A549 (cell line): ENCODE data around the gene CNTNAP2. TPM values are rescaled to one million over a fixed set of nuclear protein-coding genes. Genes with fewer than 3 reads are reported as not detected.

Experiments used
- ATAC-seq, 2 experiments: fragments of 200-7000 bp in 1 of 2; fragments of >200 bp in 1 of 2; cut with Nextera tagmentation in 1 of 2; cut with Tn5 transposase in 1 of 2; 3 replicates each; pipeline versions ENCODE4 v1.8.0 to v1.9.1; 2018 to 2020; ENCODE audit warnings: mild to moderate bottlenecking in 1 of 2, moderate library complexity in 1 of 2
- CTCF ChIA-PET: fragments of 300-600 bp; sonication (Branson Sonifier 250); formaldehyde crosslinking; extraction: SDS; loops from one replicate; lab custom pipeline; 2021; ENCODE audit warnings: antibody characterized with exemption, inconsistent platforms; lab: Yijun Ruan, JAX
- POLR2A ChIA-PET: fragments of 350-600 bp; formaldehyde crosslinking; extraction: SDS; loops from one replicate; lab custom pipeline; 2021; ENCODE audit warnings: antibody characterized with exemption, inconsistent platforms; lab: Yijun Ruan, JAX
- DNase-seq, 2 experiments: peaks; one replicate each; pipeline versions ENCODE4 v3.0.0 to v3.0.0-alpha.2; 2011 to 2016; ENCODE audit warnings: low read depth in 1 of 2, low spot score in 1 of 2
- FAIRE-seq: peaks from 2 replicates; lab custom pipeline; 2011; peaks lifted over from hg19 to GRCh38; lab: Jason Lieb, UNC
- H3K27ac ChIP-seq, 2 experiments: fragments of >200 bp; sonication (Bioruptor Twin); formaldehyde crosslinking; 3 replicates each; pipeline ENCODE4 v1.5.1; 2016 to 2017
- H3K4me1 ChIP-seq: fragments of >200 bp; sonication (Bioruptor Twin); formaldehyde crosslinking; 3 replicates; pipeline ENCODE4 v1.6.1; 2016
- H3K4me2 ChIP-seq: fragments of >200 bp; sonication (Bioruptor Twin); formaldehyde crosslinking; 3 replicates; pipeline ENCODE4 v1.6.1; 2016
- H3K4me3 ChIP-seq: fragments of >200 bp; sonication (Bioruptor Twin); formaldehyde crosslinking; 3 replicates; pipeline ENCODE4 v1.5.1; 2016
- H3K9me3 ChIP-seq: fragments of >200 bp; sonication (Bioruptor Twin); formaldehyde crosslinking; 3 replicates; pipeline ENCODE4 v1.6.1; 2016
- BHLHE40 ChIP-seq: IDR thresholded peaks from 2 replicates; pipeline ENCODE4 v1.6.1; 2012; ENCODE audit warnings: low read depth, low read length, inconsistent platforms
- CBX8 ChIP-seq: fragments of 200-600 bp; sonication (generic); IDR thresholded peaks from 2 replicates; pipeline ENCODE4 v1.6.1; 2016
- CHD4 ChIP-seq: fragments of 200-600 bp; sonication (generic); IDR thresholded peaks from 2 replicates; pipeline ENCODE4 v1.6.1; 2016; ENCODE audit warnings: antibody characterized with exemption, mild to moderate bottlenecking, borderline replicate concordance
- HOXB13 ChIP-seq: fragments of 250-450 bp; sonication (Bioruptor Pico); IDR thresholded peaks from 2 replicates; pipeline ENCODE4 v1.5.0; 2020; ENCODE audit warnings: low read depth, mild to moderate bottlenecking, moderate library complexity
- JUN ChIP-seq, 2 experiments: fragments of >200 bp; sonication (Bioruptor Twin); formaldehyde crosslinking; IDR thresholded peaks; 2 replicates in 1 of 2; 3 replicates in 1 of 2; pipeline ENCODE4 v1.6.1; 2016 to 2017
- KDM5A ChIP-seq: fragments of 200-600 bp; sonication (generic); IDR thresholded peaks from 2 replicates; pipeline ENCODE4 v1.6.1; 2016; ENCODE audit warnings: antibody characterized with exemption, mild to moderate bottlenecking
- NFE2L2 ChIP-seq: fragments of 150-350 bp; conservative IDR thresholded peaks from 2 replicates; pipeline ENCODE4 v1.6.1; 2014; ENCODE audit warnings: low read length
- NPAS2 ChIP-seq: fragments of 250-450 bp; sonication (Bioruptor Pico); IDR thresholded peaks from 2 replicates; pipeline ENCODE4 v1.8.0; 2022; ENCODE audit warnings: mild to moderate bottlenecking, moderate library complexity, borderline replicate concordance
- NR3C1 ChIP-seq: fragments of >200 bp; sonication (Bioruptor Twin); formaldehyde crosslinking; IDR thresholded peaks from 3 replicates; pipeline ENCODE4 v1.6.1; 2017
- PHF8 ChIP-seq: fragments of 200-600 bp; sonication (generic); IDR thresholded peaks from 2 replicates; pipeline ENCODE4 v1.6.1; 2016; ENCODE audit warnings: low read depth, mild to moderate bottlenecking, antibody characterized with exemption, moderate library complexity, borderline replicate concordance
- POLR2AphosphoS2 ChIP-seq: conservative IDR thresholded peaks from 2 replicates; pipeline ENCODE4 v1.6.1; 2012; ENCODE audit warnings: low read length, improper control_type of control experiment, inconsistent platforms
- RAD21 ChIP-seq, 2 experiments: fragments of >200 bp in 1 of 2; sonication (Bioruptor Twin) in 1 of 2; formaldehyde crosslinking in 1 of 2; IDR thresholded peaks in 1 of 2; conservative IDR thresholded peaks in 1 of 2; 2 replicates in 1 of 2; 3 replicates in 1 of 2; pipeline ENCODE4 v1.6.1; 2012 to 2018; ENCODE audit warnings: inconsistent platforms in 1 of 2
- SMC3 ChIP-seq: fragments of >200 bp; sonication (Bioruptor Twin); formaldehyde crosslinking; IDR thresholded peaks from 3 replicates; pipeline ENCODE4 v1.6.1; 2018; ENCODE audit warnings: inconsistent platforms
- SREBF2 ChIP-seq: fragments of 450-650 bp; IDR thresholded peaks from 2 replicates; pipeline ENCODE4 v1.6.1; 2014; ENCODE audit warnings: mild to moderate bottlenecking, moderate library complexity
- TFCP2L1 ChIP-seq: fragments of 250-450 bp; sonication (Bioruptor Pico); IDR thresholded peaks from 2 replicates; pipeline ENCODE4 v1.5.0; 2021; ENCODE audit warnings: mild to moderate bottlenecking
- ZC3H11A ChIP-seq: fragments of 450-650 bp; IDR thresholded peaks from 2 replicates; pipeline ENCODE4 v1.6.1; 2014; ENCODE audit warnings: antibody characterized with exemption, mild to moderate bottlenecking
- ZNF302 ChIP-seq: fragments of 250-450 bp; sonication (Bioruptor Pico); IDR thresholded peaks from 2 replicates; pipeline ENCODE4 v1.9.0; 2021; ENCODE audit warnings: inconsistent platforms, mild to moderate bottlenecking, moderate library complexity
- ZSCAN20 ChIP-seq: fragments of 250-450 bp; sonication (Bioruptor Pico); IDR thresholded peaks from 2 replicates; pipeline ENCODE4 v1.8.0; 2022; ENCODE audit warnings: mild to moderate bottlenecking, moderate library complexity
- whole genome bisulfite sequencing: methylation state at CpG from one replicate; pipeline ENCODE4 v1.1.6; 2017; ENCODE audit errors: missing lambda C conversion rate; 5-methylcytosine and 5-hydroxymethylcytosine counted together
- polyA plus RNA-seq, 4 experiments: library from polyadenylated mRNA; depleted of rRNA in 3 of 4; stranded (reverse); fragments of >200 nt; fragmentation: RNase III in 1 of 4; extraction: RNeasy Plus Mini Kit Qiagen cat#74134 plus additional on column Dnase treatment in 1 of 4; gene quantifications; 2 replicates in 3 of 4; 3 replicates in 1 of 4; pipeline ENCODE4 v1.2.3, GENCODE V29; 2011 to 2017
- TF ChIP-seq, protein P1 (sequence below): fragments of >200 bp; sonication (Bioruptor Twin); formaldehyde crosslinking; IDR thresholded peaks from 3 replicates; pipeline ENCODE4 v1.6.1; 2016
- TF ChIP-seq, protein P2 (sequence below): IDR thresholded peaks from 2 replicates; pipeline ENCODE4 v1.6.1; 2012
- TF ChIP-seq, protein P3 (sequence below): fragments of >200 bp; sonication (Bioruptor Twin); formaldehyde crosslinking; IDR thresholded peaks from 3 replicates; pipeline ENCODE4 v1.5.1; 2016

The CNTNAP2 gene
- polyA plus RNA-seq, 2 of the 4 experiments (the other 2 are of a cell fraction) = 0.05 to 0.13 TPM

DNA sequence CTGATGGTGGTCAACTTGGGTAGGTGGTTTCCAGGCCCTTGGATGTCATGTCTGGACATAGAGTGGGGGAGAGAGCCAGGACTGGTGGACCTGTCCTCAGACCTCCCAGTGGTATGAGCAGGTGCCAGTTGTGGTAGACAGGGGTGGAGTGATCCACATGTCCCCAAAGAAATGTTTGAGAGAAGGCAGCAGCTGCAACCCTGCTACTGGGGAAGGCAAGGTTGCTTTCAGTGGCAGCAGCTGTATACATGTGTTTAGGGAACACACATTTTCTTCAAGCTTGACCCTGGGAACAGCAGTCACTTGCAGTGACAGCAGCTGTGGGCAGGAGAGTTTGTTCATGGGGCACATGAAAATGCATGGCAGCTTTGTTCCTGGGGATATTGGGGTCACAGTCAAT, 1591.3 kb downstream of the CNTNAP2 start:
- ATAC-seq = no peak
- H3K4me3 ChIP-seq = no peak overlapping the region
- H3K4me2 ChIP-seq = no peak overlapping the region
- peaks cover 6% of the 10 kb centered on the region; the same call in 1 of the 3 replicates for H3K9me3 ChIP-seq
- H3K27ac ChIP-seq = no peak overlapping the region
- H3K4me1 ChIP-seq = no peaks in the 10 kb centered on the region
- DNase-seq = no peak
- CTCF ChIA-PET = no interaction called here
- FAIRE-seq = no peak
- POLR2A ChIA-PET = no interaction called here
- TF ChIP-seq, protein P1, sequence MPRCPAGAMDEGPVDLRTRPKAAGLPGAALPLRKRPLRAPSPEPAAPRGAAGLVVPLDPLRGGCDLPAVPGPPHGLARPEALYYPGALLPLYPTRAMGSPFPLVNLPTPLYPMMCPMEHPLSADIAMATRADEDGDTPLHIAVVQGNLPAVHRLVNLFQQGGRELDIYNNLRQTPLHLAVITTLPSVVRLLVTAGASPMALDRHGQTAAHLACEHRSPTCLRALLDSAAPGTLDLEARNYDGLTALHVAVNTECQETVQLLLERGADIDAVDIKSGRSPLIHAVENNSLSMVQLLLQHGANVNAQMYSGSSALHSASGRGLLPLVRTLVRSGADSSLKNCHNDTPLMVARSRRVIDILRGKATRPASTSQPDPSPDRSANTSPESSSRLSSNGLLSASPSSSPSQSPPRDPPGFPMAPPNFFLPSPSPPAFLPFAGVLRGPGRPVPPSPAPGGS = no peak
- TF ChIP-seq NR3C1 = no peak
- TF ChIP-seq JUN (IDR thresholded peaks at IDR 0.05) = no peak
- no peak for TF ChIP-seq NFE2L2
- TF ChIP-seq KDM5A = no peak
- TF ChIP-seq RAD21 (conservative IDR thresholded peaks at IDR 0.05 in 1 of 2, IDR thresholded peaks at IDR 0.05 in 1 of 2) = no peak
- no peak for TF ChIP-seq CHD4
- TF ChIP-seq, protein P2, sequence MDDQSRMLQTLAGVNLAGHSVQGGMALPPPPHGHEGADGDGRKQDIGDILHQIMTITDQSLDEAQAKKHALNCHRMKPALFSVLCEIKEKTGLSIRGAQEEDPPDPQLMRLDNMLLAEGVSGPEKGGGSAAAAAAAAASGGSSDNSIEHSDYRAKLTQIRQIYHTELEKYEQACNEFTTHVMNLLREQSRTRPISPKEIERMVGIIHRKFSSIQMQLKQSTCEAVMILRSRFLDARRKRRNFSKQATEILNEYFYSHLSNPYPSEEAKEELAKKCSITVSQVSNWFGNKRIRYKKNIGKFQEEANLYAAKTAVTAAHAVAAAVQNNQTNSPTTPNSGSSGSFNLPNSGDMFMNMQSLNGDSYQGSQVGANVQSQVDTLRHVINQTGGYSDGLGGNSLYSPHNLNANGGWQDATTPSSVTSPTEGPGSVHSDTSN = no peak
- no peak for TF ChIP-seq HOXB13 (CRISPR knock-in tag)
- TF ChIP-seq, protein P3, sequence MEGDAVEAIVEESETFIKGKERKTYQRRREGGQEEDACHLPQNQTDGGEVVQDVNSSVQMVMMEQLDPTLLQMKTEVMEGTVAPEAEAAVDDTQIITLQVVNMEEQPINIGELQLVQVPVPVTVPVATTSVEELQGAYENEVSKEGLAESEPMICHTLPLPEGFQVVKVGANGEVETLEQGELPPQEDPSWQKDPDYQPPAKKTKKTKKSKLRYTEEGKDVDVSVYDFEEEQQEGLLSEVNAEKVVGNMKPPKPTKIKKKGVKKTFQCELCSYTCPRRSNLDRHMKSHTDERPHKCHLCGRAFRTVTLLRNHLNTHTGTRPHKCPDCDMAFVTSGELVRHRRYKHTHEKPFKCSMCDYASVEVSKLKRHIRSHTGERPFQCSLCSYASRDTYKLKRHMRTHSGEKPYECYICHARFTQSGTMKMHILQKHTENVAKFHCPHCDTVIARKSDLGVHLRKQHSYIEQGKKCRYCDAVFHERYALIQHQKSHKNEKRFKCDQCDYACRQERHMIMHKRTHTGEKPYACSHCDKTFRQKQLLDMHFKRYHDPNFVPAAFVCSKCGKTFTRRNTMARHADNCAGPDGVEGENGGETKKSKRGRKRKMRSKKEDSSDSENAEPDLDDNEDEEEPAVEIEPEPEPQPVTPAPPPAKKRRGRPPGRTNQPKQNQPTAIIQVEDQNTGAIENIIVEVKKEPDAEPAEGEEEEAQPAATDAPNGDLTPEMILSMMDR = no peak
- TF ChIP-seq ZSCAN20 (CRISPR knock-in tag) = no peak
- TF ChIP-seq CBX8 = no peak

DNA sequence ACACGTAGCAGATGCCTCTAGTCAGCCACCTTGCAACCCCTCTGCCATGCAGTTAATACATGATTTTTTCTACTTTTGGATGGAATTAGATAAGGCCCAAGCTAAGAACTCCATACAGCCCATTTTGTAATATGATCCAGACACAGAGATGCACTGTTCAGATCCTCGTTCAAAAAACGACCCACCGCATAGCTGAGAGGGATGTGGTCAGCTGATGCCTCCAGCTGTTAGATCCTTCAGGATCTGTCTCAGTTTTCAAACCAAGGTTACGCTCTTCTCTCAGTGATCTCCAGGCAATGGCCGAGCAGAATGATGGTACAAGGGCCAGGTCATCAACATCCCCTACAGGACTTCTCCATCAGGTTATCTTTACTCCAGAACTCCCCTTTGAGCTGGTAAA, 1592.3 kb downstream of the CNTNAP2 start:
- TF ChIP-seq ZNF302 (CRISPR knock-in tag) (no peak), SREBF2 (no peak)
- TF ChIP-seq, protein P3 = no peak
- TF ChIP-seq, protein P2 = no peak
- no peak for DNase-seq
- H3K4me1 ChIP-seq = no peaks in the 10 kb centered on the region
- H3K4me3 ChIP-seq = no peak overlapping the region
- ChIA-PET POLR2A (no interaction called here), CTCF (no interaction called here)
- no peak overlapping the region for H3K4me2 ChIP-seq
- peaks cover 6% of the 10 kb centered on the region; the same call in 1 of the 3 replicates for H3K9me3 ChIP-seq
- H3K27ac ChIP-seq = no peak overlapping the region
- FAIRE-seq = no peak
- WGBS = 24% methylated on average over 6 of the region's 6 CpGs
- no peak for ATAC-seq

DNA sequence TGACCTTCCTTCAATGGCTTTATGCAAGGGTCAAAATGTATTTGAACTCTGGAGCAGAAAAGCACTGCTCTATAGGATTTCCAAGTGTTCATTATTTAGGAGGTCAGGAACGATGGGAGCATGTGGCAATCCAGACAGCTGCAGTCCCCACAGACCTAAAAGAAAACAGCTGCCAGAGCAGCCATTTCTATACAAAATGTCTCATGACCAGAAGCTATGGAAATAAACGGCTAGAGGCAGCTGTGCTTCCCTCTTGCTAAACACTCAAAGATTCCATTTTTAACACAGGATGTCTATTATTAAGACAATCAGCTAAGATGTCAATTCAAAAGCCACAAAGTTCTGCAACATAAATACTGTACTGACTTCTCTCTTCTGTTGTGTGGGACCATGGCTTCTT, 1594.8 kb downstream of the CNTNAP2 start:
- WGBS = 0% methylated on average over 2 of the region's 2 CpGs
- no peak for DNase-seq
- ChIA-PET CTCF (no interaction called here), POLR2A (no interaction called here)
- Histone ChIP-seq H3K9me3 (peaks cover 6% of the 10 kb centered on the region; the same call in 1 of the 3 replicates), H3K27ac (no peak overlapping the region)
- no peak for FAIRE-seq
- TF ChIP-seq NR3C1 (no peak), BHLHE40 (no peak), SMC3 (no peak), PHF8 (no peak), NFE2L2 (no peak), ZSCAN20 (CRISPR knock-in tag) (no peak), NPAS2 (no peak), POLR2AphosphoS2 (no peak), ZNF302 (CRISPR knock-in tag) (no peak), ZC3H11A (no peak), RAD21 (conservative IDR thresholded peaks at IDR 0.05 in 1 of 2, IDR thresholded peaks at IDR 0.05 in 1 of 2) (no peak), TFCP2L1 (CRISPR knock-in tag) (no peak), CBX8 (no peak)
- TF ChIP-seq, all 56 proteins: peak for 0
- no peak overlapping the region for H3K4me3 ChIP-seq
- no peak overlapping the region for H3K4me2 ChIP-seq
- no peaks in the 10 kb centered on the region for H3K4me1 ChIP-seq
- no peak for ATAC-seq
